ENCODE data around the gene GTPBP1.

GTPBP1 gene

DNA sequence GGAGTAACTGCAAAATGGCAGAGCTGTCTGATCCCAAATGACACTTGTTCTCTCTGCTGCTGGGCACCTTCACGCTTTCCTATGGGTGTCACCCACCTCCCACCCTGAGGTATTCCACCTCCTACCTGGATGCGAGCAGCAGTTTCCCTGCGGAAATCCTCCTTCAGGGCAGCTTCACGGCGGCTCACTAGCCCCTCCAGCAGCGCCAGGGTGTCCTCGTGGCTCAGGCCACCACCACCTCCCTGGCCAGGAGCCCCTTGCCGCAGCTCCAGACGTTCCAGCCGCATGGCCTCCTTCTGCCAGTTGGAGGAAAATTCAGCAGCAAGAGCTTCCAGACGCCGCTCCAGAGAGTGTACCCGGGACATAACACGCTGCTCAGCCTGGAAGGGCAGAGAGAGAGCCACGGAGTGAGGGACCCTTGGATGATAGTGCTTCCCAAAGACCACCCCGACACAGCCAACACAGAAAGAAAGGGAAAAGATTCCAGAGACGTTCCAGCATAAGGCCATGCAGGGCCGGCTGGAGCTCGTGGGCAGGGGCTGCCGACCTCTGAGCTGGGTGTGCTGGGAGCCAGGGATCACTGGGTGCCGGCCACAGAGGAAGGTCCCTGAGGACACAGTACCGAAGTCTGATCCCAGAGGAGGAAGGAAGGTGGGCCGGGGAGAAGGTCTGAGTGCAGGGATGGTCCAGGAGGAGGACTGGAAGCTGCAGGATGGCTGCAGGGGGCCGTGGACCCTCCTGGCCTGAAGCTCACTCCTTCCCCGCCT is 36.6 kb downstream of the GTPBP1 start:
- ATAC-seq, result no peak

DNA sequence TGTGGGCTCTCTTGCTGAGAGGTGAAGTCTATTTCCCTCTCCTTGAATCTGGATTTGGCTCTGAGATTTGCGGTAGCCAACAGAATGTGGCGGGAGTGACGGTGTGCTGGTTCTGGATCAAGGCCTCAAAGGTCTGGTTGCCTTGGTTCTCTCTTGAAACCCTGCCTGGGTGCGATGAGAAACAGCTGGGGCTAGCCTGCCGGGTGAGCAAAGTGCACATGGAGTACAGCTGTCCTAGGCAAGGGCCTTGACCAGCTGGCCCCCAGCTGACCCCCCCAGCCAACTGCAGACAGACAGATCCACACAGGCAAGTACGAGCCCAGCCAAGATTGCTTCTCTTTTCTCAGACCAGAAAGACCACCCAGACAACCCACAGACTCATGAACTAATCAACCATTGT is 39.2 kb downstream of the GTPBP1 start:
- ATAC-seq, result no peak

DNA sequence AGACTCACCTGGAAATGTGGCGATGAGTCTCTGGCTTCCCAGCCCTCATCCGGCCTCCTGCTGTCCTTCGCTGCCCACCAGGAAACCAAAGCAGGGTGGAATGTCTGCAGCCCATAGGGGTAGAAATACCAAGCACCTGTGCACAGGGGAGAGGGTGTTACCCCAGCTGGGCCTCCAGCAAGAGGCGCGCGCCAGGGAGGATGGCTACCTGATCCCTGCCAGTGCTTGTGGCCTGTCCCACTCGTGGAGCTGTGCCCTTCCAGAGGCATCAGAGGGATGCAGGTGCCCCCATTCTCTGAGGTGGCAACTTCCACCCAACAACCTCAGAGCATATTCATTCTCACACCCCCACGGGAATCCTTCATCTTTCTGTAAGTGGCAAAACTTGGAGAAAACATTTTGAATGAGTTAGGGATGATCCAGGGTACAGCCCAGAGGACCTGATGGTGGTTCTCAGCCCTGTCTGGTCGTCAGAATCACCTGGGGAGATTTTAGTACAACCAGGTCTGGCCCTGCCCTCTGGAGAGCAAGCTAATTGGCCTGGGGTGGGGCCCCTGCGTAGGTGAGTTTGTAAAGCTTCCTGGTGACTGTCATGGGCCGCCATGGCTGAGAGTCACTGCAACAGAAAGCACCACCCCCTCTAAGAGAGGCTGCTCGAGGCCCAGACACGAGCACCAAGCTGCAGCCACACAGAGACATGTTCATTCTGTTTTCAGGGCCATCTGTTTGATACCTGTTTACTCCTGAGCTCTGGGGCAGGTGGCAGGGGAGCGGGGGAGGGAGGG is 40.1 kb downstream of the GTPBP1 start:
- ATAC-seq, result no peak

DNA sequence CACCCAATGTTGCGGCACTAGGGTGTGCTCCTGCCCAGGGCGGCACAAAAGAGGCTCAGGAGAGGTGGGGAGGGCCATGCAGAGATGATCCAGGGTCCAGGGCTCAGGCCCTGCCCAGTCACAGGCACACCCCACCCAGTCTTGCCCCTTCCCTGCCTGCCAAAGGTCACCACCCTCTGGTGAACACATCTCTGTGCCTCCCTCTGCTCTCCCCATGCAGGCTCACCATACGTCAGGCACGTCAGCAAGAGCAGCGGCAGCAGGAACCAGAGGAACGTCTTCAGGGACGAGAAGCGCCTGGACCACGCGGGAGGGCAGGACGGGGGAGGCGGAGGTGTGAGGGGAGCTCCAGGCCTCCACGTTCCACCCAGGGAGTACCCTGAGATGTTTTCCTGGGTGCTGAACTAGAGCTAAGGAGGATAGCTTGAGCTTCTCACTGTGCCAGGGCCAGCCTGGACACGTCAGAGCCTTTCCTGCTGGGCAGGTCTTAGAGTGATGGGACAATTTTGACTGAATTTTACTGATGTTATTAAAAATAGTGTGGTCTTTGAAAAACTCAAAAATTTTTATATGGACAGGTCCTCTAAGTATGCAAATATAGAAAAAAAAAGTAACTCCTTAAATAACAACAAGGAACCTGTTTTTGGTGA is 42.9 kb downstream of the GTPBP1 start:
- ATAC-seq, result no peak

DNA sequence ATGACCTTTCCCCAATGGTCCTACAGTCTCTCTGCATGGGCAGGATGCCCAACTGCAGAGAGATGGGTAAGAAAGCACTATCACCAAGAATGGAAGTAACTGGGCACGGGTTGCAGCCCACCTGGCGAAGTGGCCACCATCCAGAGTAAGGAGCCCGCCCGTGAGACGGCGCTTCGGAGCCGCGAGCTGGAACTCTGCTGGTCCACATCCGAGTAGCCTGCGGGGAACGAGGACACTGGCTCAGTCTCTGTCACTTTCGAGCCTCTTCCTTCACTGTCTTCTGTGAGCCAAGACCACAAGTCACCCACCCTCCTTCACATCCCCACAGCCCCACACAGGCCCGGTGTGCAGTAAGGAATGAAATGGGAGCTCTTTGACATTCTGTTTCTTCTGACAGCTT is 44.4 kb downstream of the GTPBP1 start:
- ATAC-seq, result no peak

DNA sequence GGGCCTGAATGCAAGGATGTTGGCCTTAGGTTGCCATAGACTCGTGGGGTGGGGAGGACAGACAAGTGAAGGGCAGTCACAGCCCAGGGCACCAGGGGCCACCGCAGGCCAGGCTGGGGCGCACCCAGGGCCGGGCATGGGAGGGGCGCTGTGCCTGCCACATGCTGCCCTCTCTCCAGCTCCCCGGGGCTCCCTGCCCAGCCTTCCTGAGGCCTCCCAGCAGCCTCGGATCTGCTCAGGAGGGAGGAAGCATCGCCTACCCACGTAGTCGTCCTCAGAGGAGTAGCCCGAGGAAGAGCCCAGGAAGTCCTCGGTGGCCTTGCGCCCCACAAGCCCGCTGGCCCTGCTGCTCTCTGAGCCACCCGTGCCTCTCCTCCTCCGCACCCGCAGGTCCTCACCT is 44.9 kb downstream of the GTPBP1 start:
- ATAC-seq, result no peak

DNA sequence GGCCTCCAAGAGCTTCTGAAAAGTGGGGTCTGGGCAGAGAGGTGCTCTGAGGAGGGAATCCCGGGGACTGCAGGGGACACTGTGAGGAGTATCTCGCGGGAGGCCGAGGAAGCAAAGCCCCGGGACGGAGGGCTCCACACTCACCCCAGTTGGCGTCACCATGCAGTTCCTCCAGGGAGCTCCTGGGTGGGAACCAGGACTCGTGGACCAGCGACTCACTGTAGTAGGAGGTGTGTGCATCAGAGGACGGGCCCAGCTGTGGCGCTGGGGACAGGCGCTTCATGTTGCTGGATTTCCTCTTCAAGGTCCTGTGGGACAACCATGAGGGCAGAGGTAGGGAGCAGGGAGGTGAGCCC is 45.3 kb downstream of the GTPBP1 start:
- ATAC-seq, result no peak

DNA sequence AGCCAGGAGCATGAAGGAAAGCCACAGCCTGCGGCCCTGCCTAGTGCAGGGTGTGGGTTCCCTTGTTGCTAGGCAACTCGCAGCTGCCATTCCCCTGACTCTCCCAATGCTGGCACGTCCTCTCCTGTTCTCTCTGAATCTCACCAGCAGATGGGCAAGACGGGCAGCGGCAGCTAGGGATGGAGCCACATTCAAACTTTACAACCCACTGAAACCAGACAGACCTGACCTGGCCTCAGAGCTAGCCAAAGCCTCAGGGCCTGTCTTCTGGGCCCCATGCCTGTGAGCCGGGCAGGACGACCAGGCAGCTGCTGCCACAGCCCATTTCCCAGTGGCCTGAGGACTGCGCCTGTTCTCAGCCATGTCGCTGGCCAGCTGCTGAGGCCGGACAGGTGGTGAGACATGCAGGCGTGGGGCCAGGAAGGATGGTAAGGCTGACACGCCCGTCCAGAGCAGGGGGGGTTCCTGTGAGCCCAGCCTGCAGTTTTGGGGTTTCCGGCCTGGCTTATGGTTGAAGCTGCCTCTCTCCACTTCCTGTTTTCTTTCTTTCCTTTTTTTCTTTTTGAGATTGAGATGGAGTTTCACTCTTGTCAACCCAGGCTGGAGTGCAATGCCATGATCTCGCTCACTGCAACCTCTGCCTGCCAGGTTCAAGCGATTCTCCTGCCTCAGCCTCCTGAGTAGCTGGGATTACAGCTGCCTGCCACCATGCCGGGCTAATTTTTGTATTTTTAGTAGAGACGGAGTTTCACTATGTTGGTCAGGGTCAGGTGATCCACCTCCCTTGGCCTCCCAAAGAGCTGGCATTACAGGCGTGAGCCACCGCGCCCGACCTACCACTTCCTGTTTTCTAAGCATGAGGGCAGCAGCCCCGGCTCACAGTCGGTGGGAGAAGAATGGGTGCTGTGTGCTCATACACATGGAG is 45.9 kb downstream of the GTPBP1 start:
- ATAC-seq, result peak; percentile 35 to 37

DNA sequence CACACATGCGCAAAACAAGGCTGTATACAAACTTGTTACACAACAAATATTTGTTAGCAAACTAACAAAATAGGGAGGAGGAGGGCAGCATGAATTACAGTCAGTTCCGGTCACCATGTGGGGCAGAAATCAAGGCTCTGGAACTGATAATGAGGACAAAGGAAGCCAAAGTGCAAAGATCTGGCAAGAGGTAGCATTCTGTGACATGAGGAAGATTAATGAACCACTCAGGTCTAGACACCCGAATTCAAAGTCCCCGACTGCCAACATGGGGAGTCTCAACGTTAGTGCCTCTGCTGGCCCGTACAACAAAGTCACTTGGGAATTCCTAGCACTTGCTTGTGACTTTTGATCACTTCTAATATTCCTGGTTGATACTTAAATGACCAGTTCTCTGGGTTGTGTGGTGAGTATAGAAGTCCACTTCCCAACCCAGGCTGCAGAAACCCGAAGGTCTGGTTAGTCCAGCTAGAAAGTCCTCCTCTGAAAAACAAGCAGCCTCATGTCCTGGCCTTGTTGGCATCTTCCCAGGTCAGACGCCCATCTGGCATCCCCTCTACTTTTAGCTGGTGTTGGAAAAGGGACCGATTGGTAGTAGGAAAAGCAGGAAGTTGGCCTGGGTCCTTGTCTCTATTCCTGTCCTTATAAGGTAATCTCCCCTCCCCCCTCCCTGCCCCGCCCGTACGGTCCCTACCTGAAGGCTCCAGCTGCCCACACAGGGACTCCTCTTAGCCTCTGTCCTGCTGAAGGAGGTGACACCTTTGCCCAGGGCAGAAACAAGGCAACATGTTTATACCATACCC is 48.4 kb downstream of the GTPBP1 start:
- ATAC-seq, result no peak

DNA sequence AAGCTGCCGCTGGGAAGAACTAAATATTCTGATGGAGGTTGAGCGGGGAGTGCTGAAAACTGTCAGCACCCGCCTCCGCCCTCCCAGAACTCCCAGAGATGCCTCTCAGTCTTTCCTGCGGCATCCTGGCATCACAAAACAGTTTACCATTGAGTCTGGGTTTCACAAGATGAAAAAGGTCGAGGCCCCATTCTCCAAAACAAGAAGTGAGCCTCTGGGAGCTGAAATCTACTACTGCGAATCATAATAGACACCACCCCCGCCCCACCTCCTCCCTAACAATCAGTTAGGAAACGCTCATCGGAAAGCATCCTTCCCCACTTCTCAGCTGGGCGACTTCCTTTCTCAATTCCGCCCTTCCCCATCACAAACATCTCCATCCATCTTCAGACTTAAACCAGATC is 49.0 kb downstream of the GTPBP1 start:
- no peak for ATAC-seq

DNA sequence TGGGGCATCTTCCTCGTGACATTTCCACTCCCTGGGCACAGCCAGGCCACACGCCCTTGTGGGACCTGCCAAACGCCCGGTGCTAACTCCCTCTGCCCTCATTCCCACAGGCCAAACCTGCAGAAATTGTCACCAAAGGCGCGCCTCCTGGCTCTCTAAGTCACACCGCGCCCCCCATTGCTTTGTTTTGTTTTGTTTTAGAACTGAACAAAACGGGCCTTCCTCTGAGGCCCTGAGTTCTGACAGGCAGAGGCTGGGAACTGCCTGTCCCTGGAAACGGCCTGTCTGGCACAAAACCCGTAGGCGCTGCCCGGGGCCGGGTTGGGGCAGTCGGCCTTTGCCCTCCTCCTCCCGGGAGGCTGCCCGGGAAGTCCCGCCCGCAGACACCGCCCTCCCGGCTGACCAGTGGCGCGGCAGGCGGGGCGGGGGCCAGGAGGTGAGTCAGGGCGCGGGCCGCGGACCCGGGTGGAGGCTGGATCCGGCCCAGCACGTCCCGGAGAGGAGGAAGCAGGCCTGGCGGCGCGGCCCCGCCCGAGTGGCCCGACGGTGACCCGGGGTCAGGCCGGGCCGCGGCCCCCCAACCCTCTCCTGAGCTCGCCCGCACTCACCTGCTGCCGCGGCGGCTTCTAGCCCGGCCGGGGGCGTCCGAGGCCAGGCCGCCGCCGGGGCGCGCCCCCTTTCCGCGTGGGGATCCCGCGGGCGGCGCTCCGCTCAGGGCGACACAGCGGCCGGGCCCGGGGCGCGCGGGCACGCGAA is 49.6 kb downstream of the GTPBP1 start:
- ATAC-seq, result peak; percentile 5 to 8

DNA sequence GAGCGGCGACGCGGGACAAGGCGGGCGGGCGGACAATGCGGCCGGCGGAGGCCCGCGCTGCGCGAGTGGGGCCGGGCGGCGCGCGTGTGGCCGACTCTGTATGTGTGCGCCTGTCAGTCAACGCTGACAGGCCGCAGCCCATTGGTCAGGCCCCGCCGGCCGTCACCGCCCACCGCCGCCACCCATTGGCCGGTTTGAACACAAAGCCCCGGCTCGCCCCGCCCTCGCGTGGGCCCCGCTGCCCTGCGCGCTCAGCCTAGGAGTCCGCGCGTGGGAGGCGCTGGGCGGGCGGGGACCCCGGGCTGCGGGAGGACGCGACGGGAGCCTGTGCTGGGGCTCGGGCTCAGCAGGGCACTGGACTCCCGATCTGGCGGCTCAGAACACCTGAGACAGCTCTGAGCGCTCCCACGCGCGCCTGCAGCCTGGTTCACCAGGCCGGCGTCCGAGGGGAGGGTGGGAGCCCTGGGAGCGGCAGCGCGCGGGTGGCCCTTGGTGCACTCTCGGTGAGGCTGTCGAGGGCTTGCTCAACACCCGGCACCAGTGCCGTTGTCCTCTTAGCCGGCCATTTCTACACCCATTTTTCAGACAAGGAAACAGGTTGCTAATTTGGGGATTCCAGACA is 50.3 kb downstream of the GTPBP1 start, which contains the start of gene SUN2:
SUN2 (minus strand) TSS at position 88 of the 622 bp plus-strand sequence. CDS start 3,370 bp downstream, outside the sequence.
- ATAC-seq, result peak; percentile 82 to 84

DNA sequence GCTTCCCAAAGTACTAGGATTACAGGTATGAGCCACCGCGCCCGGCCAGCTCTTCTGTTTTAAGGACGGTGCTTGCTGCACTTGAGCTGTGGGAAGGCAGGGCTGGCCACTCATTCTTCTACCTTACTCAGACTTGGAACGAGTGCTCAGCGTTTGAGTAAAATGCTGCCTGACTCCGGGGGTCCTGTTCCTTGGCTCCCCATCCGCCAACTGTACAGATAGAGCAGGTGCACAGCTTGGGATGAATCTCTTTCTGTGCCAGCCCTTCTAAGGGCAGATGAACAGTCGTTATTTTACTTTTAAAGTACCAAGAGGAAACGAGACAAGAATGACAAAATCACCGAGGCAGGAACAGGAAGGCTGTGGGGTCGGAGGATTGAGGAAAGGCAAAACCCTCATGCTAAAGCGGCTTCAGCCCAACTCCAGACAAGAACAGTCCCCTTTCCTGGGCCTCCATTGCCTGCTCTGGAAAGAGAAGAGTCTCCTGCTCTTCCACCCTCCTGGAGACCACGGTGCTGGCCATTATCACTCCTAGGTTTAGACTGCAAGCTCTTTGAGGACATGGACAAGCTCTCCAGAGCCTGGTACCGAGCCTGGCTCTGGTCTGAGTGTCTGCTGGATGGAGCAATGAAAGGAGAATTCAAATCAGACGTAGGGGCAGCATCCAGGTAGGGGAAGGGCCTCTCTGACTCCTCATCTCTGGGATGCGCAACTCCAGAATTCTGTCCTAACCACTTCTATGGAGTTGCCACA is 51.1 kb downstream of the GTPBP1 start:
- peak in 1 of 2 donors; percentile 3 for ATAC-seq

DNA sequence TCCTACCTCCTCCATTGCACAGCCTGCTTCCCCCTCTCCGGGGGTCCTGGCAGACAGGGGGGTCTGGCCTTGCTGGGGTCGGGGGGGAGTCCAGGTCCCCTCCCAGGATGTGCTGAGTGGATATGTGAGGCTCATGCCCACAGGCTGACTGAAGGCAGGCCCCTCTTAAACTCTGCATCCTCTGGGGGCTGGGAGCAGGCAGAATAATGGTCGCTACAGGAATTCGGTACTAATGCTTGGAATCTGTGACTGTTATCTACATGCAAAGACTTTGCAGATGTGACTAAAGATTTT is 51.7 kb downstream of the GTPBP1 start:
- ATAC-seq, result no peak

DNA sequence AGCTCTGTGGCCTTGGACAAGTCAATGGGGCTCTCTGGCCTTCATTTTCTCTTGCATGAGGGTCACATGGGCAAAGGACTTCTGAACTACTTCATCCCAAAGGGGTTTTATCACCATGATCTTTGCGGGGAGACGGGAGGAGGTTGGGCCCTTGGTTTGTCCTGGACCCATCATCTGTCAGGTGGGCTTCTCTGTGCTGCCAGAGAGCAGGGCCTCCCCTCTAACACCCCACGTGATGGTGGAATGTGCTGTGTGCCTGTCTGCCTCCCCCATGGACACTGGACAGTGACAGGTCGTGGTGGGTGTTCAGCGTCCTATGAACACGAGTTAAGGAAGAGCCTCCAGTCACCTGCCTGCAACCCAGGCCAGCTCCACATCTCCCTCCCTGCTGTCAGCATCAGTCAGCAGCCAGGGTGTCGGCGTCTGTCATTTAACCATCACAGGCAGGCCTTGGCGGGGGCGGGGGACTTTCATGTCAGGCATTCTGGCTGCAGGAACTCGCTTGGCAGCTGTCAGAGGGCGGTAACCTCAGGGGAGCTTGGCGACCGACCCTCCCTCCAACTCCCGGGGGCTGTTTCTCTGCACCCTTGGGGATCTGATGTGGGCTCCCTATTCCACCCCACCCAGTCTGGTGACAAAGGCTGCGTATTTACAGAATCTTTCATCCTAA is 52.7 kb downstream of the GTPBP1 start:
- peak; percentile 17 to 19 for ATAC-seq

DNA sequence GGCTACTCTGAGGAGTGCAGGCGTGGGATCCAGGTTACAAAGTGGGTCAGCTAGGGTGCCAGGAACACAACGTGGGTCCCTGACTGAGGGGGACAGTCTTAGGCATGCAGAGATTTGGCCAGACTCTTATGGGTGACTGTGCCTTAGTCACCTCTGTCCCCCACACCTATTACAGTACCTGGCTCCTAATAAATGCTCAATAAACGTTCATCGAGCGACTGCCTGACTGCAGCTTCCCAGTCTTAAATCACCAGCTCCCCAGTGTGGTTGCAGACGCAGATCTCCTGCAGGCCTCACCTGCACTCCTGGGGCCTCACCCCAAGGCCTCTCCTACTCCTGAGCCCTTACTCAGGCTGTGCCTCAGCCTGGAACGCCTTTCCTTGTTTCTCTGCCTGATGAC is 53.3 kb downstream of the GTPBP1 start:
- ATAC-seq, result no peak

DNA sequence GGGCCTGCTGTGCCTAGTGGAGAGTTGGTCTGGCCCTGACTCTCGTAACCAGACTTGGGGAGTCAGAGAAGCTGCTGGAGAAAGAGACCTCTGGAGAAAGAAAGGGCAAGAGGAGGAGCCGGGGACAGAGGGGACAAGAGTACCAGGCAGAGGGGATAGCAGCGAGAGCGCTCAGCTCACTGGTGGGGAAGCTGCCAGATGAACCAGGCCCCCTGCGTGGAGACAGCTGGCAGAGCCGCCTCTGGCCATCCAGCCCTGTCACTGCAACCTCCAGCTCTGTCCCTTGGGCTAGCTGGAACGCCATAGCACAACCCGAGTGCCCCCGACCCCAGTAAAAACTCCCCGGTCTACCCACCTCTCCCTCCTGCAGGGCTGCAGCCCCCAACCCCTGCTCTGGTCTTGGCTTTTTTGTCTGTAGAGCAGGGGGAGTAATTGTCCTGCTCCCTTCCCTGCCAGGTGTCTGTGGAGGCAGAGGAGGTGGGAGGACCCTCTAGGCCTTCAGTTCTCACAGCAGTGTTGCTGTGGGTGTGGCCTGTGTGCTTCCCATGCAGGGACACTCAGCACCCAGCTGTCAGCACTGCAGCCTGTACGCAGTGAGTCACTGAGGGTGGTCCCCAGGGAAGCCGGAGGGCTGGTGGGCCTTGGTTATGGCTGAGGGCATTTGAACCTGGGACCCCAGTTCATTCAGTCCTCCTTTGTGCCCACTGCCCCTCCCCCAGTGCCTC is 54.9 kb downstream of the GTPBP1 start:
- ATAC-seq, result no peak
